GM18498 (cell line): ENCODE results near the gene TRIM38.
"Not testable (repeated sequence)": the region's sequence is repeated elsewhere in the genome, so short reads cannot be mapped to it uniquely, and the experiment has no call there.

Experiments used
- ATAC-seq: cut with Tn5 transposase; IDR thresholded peaks from one replicate; pipeline ENCODE4 v1.9.1; 2021; ENCODE audit warnings: mild to moderate bottlenecking, moderate library complexity; ENCODE audit not compliant: unreplicated experiment

Gene TRIM38

DNA sequence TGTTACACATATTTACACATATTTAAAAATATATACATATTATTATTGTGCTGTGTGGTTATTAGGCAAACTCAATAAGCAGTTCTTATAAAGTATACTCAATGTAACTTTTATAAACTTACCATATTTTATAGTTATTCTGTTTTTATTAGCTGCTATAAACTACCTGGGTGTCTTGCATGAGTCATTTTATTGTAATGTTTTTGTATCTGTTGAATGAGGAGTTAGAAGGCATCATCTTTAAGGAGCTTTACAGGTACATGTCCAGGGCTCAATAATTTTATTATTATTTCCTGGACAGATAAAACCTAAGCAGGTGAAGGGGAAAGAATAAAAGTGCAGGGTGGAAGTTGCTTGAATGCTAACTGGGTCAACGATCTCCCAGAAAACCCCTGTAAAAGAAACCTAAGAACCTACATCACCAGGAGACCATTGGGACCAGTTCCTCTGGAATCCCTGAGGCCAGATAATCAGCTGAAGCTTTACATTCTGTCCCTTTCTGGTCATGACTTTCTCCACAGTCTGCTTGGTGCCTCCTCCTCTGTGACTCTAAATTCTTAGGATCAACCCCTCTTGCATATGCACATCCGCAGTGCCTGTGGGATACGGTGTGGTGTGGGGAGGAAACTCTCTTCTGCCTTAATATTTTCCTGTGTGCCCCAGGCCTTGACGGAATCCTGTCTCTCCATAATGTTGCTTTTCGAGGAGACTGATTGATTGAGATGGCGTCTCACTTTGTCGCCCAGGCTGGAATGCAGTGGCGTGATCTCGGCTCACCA is 38.0 kb downstream of the TRIM38 start:
- ATAC-seq, result no peak

DNA sequence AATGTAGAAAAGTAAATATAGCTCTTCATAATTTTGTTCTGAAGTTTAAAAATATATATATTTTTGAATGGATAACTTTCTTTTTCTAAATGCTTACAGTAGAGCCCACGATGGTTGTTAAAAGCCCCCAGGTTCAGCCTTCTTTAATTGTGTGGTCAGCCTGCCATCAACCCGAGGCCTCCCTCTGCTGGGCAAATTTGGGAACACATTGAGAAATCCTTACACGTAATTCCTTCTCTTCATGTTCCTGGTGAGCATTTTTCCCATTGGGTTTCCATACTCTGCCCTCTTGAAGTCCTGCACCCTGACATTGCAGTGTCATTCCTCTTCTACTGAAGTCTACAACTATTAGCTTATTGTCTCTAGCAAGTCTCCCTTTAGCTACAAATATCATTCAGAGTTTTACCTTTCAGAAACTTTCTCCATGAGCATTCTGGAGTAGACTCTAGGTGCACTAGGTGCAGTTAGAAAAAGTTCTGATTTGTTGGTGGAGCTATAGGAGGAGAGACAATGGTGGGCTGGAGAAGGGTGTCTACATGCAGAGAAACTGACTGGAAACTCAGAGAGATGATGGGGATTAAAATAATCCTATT is 40.6 kb downstream of the TRIM38 start:
- peak; percentile 41 for ATAC-seq

DNA sequence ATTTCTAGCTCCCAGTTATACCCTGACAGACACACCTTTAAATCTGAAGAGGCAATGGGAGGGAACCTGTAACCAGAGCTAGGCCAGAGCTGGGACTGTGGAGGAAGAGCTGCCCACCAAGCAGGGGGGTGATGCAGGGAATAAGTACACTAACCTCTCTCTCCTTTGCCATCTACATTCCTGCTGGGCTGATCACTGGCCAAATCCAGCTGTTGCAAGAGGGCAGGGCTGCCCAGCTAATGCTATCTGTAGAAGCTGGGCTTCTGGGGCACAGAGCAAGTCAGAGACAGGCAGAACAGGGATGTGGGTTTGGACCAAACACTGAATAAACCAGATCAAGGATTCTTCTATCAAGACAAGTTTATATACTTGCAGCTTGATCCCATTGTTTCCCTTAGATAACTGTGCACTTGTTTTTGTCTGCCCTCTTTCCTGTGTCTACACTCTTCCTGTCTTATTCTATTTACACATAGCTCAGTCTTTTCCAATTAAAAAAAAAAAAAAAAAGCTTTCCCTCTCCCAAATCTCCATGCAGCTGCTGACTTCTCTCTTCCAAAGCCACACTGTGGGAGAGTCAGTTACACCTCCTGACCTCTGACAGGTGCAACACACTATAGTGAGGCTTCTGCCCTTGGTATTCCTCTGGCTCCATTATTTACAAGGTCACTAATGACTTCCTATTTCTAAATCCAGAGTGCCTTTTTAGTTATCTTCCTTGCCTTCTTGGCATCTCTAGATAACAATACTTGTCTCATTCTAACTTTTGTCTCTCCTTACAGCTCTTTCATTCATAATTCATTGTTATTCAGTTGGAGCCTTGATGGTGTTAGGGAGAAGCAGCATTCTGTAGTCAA is 43.7 kb downstream of the TRIM38 start:
- no peak for ATAC-seq

DNA sequence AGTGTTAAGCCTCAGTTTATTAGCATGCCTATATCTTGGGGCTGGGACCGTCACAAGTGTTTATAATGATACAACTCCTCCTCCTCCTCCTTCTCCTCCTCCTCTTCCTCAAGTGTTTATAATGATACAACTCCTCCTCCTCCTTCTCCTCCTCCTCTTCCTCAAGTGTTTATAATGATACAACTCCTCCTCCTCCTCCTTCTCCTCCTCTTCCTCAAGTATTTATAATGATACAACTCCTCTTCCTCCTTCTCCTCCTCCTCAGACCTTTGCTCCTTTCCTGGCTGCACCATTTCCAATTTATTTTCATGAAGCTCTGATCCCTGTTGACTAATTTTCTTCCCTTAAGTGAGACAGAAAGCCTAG is 44.3 kb downstream of the TRIM38 start:
- not testable (repeated sequence) for ATAC-seq

DNA sequence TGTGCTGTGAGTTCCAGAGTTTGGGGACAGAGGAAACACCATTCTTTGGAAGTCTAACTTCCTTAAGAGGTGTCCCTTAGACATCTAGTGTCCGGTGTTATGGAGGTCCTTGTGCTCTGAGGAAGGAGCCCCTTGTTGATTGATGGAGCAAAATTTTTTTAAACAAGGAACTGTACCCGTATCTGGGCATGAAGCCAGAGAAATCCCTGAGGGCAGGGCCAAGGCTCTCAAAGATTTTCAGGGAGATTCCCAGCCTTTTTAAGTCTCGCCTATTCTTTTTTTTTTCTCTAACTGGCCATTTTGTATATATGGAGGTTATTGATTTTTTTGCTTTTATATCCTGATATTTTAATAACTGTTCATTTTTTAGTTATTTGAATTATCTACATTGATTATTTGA is 45.9 kb downstream of the TRIM38 start:
- no peak for ATAC-seq

DNA sequence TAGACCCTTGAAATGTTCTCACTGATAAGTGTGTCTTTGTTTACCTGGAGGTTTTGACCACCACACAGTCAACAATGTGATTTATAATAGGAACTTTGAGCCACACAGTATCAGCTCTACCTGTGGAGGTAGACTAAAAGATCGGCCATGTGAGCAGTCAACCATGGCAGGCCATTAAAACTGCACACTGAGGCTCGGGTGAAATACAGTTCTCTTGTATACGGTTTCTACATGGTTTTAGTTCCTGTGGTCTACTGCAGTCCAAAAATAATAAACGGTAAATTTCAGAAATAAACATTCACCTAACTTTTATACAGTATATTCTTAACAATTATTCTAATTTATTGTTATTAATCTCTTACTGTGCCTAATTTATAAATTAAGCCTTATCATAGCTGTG is 47.2 kb downstream of the TRIM38 start:
- ATAC-seq, result no peak

DNA sequence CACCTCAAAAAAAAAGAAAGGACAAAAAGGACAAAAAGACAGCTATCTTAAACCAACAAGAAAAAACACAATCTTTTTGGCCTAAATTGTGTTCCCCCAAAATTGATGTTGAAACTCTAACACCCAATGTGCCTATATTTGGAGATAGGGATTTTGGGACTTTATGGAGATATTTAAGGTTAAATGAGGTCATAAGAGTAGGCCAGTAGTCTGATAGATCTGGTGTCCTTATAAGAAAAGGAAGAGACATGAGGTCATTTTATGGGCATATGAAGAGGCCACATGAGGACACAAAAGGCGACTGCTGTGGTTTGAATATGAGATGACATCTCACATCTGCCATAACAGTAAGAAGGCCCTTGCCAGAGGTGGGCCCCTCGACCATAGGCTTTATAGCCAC is 49.5 kb downstream of the TRIM38 start:
- ATAC-seq, result no peak

DNA sequence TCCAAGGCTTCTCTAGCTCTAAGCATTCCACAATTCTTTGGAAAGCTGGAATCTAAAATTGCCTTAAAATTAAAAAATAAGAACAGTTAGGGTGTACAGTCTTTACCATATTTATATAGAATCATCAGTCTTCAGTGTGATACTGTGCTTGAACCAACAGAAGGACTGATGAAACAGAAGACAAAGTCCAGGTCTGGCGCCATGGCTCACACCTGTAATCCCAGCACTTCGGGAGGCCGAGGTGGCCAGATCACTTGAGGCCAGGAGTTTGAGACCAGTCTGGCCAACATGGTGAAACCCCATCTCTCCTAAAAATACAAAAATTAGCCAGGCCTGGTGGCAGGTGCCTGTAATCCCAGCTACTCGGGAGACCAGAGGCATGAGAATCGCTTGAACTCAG is 51.8 kb downstream of the TRIM38 start:
- not testable (repeated sequence) for ATAC-seq

DNA sequence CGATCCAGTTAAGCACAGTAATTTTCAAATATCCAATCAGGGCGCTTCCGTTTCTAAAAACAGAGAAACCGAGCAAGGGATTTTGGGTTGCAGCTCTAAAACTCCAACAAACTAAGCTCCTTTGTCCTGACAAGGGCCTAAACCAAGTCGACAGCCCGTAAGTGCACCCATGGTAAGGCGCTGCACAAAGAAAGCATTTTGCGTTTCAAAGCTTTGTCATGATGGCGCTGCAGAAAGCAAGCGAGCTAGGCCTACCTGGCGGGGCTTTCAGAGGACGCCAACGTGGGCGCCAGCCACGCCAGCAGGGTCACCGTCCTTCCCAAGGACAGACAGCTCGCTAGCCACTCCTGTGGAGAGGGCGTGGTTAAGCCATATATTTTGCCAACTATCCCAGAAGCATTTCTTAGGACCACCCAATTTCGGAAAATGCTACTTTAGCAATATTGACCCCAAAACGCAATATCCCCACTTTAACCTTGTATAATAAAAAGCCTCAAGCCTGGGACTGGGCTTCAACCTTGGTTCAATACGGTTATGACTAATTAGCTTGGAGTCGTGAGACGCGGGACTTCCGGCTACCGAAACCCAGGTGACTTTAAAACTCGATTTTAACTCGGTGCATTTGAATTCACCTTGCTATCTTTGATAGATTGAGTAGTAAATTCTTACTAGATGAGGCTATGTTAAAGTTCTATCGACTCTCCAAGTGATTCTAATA is 53.8 kb downstream of the TRIM38 start:
- no peak for ATAC-seq

DNA sequence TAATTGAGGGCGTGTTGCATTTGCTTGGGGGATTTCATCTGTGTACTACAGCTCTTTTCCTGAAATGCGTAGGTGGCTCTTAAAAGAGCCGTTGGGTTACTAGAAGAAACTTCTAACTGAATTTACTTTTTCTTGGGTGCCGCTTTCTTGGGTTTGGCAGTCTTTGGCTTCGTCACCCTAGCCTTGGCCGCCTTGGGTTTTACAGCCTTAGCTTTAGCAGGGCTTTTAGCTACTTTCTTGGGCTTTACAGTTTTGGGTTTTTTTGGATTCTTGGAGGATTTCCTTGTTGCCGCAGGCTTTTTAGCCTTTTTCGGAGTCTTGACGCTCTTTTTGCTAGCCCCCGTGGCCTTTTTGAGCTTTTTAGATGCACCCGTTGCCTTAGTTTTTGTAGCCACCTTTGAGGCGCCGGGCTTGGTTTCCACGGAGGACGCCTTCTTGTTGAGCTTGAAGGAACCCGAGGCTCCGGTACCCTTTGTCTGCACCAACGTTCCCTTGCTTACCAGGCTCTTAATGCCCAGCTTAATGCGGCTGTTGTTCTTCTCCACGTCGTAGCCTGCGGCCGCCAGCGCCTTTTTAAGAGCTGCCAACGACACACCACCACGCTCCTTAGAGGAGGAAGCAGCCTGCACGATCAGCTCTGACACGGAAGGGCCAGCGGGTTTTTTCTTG is 54.5 kb downstream of the TRIM38 start:
- ATAC-seq, result no peak

DNA sequence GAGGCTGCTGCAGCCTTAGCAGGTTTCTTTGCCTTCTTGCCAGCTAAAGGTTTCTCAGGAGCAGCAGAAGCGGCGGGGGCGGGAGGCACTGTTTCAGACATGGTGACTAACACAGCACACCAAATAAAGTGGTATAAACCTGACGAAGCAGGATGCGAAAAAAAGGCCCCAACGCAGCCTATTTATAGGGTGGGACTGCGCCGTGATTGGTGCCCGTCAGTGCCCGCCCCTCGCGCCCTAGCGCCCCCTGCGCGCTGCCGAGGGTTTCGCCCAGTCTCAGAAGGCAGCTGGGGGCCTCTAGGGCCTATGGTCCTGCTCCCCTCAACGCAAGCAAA is 55.0 kb downstream of the TRIM38 start:
- ATAC-seq, result no peak

DNA sequence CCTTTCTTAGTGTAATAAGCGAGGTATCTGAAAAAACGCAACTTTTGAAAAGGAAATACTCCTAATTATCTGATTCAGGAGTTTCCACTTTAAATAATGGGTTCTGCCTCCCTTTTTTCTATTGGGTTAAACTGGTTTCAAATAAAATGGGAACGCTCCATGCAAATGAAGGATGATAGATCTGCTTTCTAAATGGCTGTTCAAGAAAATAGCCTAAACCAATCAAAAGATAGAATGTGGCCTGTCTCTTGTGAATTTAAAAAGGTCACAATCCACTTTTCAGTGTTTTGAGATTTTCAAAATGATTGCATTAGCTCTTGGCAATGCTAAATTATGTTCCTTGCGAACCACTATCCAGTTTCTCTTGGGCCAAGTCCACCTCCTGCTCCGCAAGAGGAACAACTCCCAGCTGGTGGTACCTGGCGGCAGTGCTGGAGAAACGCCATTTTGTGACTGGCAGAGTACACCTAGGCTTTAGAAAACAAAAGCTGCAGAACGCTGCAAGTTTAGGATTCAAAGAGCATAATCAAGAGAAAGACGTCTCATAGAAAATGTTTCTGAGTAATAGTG is 56.7 kb downstream of the TRIM38 start:
- no peak for ATAC-seq

DNA sequence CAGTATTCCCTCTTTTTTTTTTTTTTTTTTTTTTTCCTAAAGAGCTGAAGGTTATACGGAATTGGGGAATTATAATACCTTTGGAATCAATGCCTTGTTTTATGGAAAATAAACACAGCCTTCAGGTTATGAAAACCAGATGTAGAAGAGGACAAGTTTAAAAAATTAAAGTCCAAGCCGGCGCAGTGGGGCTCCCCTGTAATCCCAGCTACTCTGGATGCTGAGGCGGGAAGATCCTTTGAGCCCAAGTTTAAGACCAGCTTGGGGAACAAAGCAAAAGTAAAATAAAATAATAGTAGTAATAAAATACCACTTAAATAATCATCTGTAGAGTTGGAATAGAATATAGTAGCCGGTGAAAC is 57.3 kb downstream of the TRIM38 start:
- ATAC-seq, result no peak

DNA sequence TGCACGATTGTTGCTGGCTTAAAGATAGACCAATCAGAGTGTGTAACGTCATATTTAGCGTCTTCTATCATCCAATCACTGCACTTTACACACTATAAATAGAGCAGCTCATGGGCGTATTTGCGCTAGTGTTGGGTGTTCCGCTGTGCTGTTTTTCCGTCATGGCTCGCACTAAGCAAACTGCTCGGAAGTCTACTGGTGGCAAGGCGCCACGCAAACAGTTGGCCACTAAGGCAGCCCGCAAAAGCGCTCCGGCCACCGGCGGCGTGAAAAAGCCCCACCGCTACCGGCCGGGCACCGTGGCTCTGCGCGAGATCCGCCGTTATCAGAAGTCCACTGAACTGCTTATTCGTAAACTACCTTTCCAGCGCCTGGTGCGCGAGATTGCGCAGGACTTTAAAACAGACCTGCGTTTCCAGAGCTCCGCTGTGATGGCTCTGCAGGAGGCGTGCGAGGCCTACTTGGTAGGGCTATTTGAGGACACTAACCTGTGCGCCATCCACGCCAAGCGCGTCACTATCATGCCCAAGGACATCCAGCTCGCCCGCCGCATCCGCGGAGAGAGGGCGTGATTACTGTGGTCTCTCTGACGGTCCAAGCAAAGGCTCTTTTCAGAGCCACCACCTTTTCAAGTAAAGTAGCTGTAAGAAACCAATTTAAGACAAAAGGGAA is 57.9 kb downstream of the TRIM38 start:
- ATAC-seq, result peak; percentile 51

DNA sequence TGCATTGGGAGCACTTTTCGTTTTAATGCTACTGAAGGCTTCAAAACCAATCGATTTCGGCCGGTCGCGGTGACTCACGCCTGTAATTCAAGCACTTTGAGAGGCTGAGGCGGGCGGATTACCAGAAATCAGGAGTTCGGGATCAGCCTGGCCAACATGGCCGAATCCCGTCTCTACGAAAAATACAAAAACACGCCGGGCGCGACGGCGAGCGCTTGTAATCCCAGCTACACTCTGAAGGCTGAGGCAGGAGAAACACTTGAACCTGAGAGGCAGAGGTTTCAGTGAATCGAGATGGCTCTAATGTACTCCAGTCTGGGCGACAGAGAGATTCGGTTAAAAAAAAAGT is 58.4 kb downstream of the TRIM38 start:
- peak; percentile 9 for ATAC-seq

DNA sequence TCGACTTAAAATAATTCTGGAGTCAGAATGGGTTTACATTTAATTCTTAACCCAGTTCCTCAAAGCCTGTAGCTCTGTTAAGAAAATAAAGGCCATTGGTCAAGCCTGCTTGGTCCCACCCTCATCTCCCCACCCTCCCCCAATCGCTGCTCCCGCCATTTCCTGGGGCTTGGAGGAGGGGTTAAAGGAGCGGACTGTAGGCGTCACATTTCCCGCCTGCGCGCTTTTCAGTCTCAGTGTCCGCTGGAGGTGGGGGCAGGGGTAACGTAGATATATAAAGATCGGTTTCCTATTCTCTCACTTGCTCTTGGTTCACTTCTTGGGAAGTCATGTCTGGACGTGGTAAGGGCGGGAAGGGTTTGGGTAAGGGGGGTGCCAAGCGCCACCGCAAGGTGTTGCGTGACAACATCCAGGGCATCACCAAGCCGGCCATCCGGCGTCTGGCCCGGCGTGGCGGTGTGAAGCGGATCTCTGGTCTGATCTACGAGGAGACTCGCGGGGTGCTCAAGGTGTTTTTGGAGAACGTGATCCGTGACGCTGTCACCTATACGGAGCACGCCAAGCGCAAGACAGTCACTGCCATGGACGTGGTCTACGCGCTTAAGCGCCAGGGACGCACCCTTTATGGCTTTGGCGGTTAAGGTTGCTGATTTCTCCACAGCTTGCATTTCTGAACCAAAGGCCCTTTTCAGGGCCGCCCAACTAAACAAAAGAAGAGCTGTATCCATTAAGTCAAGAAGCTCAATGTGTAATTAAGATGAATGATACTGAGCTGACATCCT is 58.9 kb downstream of the TRIM38 start:
- peak; percentile 50 for ATAC-seq

DNA sequence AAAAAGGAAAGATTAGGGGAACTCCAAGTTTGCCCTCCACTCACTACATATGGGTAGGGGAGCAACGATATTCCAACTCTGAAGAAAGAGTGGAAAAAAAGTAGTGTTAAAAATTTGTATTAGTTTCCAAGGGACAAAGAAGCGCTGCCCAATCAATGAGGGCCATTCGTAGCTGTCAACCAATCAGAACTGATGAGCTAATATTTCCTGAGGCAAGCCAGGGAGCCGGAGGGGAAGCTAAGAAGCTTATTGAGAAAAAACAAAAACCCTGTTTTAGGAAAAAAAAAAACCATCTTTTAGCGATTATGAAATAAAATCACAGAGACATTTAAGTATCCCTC is 59.5 kb downstream of the TRIM38 start:
- no peak for ATAC-seq

DNA sequence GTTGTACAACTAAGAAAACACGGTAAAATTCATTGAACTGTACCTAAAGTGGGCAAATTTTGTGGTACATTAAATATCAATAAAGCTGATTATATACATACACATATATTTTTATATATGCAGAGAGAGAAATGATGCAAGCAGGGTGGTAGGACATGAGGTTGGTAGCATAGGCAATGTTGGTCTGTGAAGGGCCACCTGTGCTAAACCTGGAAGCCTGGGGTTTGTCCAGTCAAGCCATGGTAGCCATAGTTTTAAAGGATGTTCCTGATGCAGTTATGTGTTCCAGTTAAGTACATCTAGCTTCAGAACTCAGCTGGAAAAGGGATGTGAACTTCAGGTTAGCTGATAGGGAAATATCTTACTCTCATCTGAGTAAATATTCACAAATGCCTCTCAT is 60.1 kb downstream of the TRIM38 start:
- ATAC-seq, result no peak

DNA sequence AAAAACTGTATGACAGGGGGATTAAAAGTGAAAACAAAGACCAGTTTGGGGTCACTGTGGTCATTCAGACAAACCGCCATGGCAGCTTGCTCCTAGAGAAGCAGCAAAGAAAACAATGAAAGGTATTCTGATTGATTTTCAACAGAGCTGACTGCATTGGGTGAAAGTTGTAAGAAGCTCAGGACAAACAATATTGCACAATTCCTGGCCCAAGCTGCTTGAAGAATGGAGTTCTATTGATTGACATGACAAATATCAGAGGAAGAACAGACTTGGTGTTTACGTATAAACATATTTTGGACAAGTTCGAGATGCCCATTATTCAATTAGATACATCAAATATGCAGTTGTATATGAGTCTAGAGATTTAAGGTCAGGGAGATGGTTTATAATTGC is 62.0 kb downstream of the TRIM38 start:
- no peak for ATAC-seq
